SK-N-SH treated with all-trans-retinoic acid at 6 μM for 48 hours (cell line): ENCODE measurements around the gene EXO1.

Experiments
- ATAC-seq: fragments of 200-7000 bp; cut with Tn5 transposase; 3 replicates; pipeline ENCODE4 v1.9.1; 2020; ENCODE audit warnings: mild to moderate bottlenecking, moderate library complexity
- ARNTL ChIP-seq: fragments of 450-650 bp; formaldehyde crosslinking; IDR thresholded peaks from 2 replicates; pipeline ENCODE4 v1.5.0; 2020; ENCODE audit warnings: low read depth, mild to moderate bottlenecking, moderate library complexity, borderline replicate concordance
- CREB5 ChIP-seq: fragments of 250-450 bp; sonication (Bioruptor Pico); IDR thresholded peaks from 2 replicates; pipeline ENCODE4 v1.5.1; 2020; ENCODE audit warnings: low read depth, mild to moderate bottlenecking, moderate library complexity
- CSRNP3 ChIP-seq: fragments of 250-450 bp; sonication (Bioruptor Pico); IDR thresholded peaks from 2 replicates; pipeline ENCODE4 v1.5.1; 2021; ENCODE audit warnings: mild to moderate bottlenecking, moderate library complexity
- PATZ1 ChIP-seq: fragments of 250-450 bp; sonication (Bioruptor Pico); IDR thresholded peaks from 2 replicates; pipeline ENCODE4 v1.8.0; 2020; ENCODE audit warnings: mild to moderate bottlenecking, moderate library complexity, borderline replicate concordance
- TCF4 ChIP-seq: fragments of 250-450 bp; sonication (Bioruptor Pico); IDR thresholded peaks from 2 replicates; pipeline ENCODE4 v1.8.0; 2021; ENCODE audit warnings: mild to moderate bottlenecking, moderate library complexity, borderline replicate concordance
- TOX ChIP-seq: fragments of 250-450 bp; sonication (Bioruptor Pico); IDR thresholded peaks from 2 replicates; pipeline ENCODE4 v1.8.0; 2021; ENCODE audit warnings: mild to moderate bottlenecking, moderate library complexity, borderline replicate concordance
- TSHZ2 ChIP-seq: fragments of 250-450 bp; sonication (Bioruptor Pico); IDR thresholded peaks from 2 replicates; pipeline ENCODE4 v1.5.0; 2020; ENCODE audit warnings: mild to moderate bottlenecking, moderate library complexity
- ZC3H10 ChIP-seq: fragments of 250-450 bp; sonication (Bioruptor Pico); IDR thresholded peaks from 2 replicates; pipeline ENCODE4 v1.5.1; 2021; ENCODE audit warnings: mild to moderate bottlenecking, moderate library complexity
- ZFP3 ChIP-seq: fragments of 250-450 bp; sonication (Bioruptor Pico); IDR thresholded peaks from 2 replicates; pipeline ENCODE4 v1.5.0; 2020; ENCODE audit warnings: mild to moderate bottlenecking, moderate library complexity
- ZNF70 ChIP-seq: fragments of 450-650 bp; formaldehyde crosslinking; IDR thresholded peaks from 2 replicates; pipeline ENCODE4 v1.5.0; 2020; ENCODE audit warnings: mild to moderate bottlenecking, moderate library complexity

EXO1 gene

GRCh38 chr1:241839369-241839979, 8.5 kb upstream of the EXO1 start (continued):
- TF ChIP-seq TSHZ2 (CRISPR knock-in tag) (no peak), ZFP3 (CRISPR knock-in tag) (no peak)
- TF ChIP-seq, all 23 proteins: peak for 0

GRCh38 chr1:241840164-241840563, 7.8 kb upstream of the EXO1 start:
- ATAC-seq = no peak
- no peak for TF ChIP-seq TOX (CRISPR knock-in tag)
- TF ChIP-seq CREB5 (CRISPR knock-in tag) = no peak
- TF ChIP-seq ZFP3 (CRISPR knock-in tag) = no peak
- TF ChIP-seq CSRNP3 (CRISPR knock-in tag) = no peak
- TF ChIP-seq ZNF70 (CRISPR knock-in tag) = no peak
- no peak for TF ChIP-seq ARNTL (CRISPR knock-in tag)
- no peak for TF ChIP-seq TSHZ2 (CRISPR knock-in tag)
- TF ChIP-seq TCF4 (CRISPR knock-in tag) = no peak
- TF ChIP-seq PATZ1 = no peak
- TF ChIP-seq, all 23 proteins: peak for 0

- no peak for ATAC-seq
- TF ChIP-seq TCF4 (CRISPR knock-in tag) (no peak), TSHZ2 (CRISPR knock-in tag) (no peak), ZC3H10 (CRISPR knock-in tag) (no peak)
Measured at GRCh38 chr1:241841691-241842090, 6.3 kb upstream of the EXO1 start.

GRCh38 chr1:241842565-241842964, 5.4 kb upstream of the EXO1 start:
- peak; percentile 68 for ATAC-seq
- no peak for TF ChIP-seq TSHZ2 (CRISPR knock-in tag)
- no peak for TF ChIP-seq CSRNP3 (CRISPR knock-in tag)
